NCI-H748 (cell line): ENCODE results near the gene METTL16.
"Not testable (repeated sequence)": the region's sequence is repeated elsewhere in the genome, so short reads cannot be mapped to it uniquely, and the experiment has no call there.

Experiments
- DNase-seq: peaks from one replicate; lab custom pipeline; 2025; ENCODE audit not compliant: unreplicated experiment; lab: John Stamatoyannopoulos, UW

METTL16 gene

DNA sequence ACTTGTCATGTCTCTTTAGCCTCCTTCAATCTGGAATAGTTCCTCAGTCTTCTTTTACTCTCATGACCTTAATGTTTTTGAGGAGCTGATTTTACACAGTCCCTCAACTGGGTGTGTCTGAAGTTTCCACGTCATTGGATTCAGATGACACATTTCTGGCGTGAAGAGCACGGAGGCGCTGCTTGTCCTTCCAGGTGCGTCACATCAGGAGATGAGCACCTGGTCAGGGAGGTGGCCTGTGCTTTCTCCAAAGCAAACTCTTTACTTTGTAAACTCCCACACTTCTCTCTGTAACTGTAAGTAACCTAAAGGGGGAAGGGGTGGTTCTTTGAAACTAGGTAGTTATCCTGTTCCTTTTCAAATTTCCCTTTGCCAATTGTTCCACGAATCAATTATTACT, 58.4 kb downstream of the METTL16 start:
- DNase-seq = peak; percentile 66

DNA sequence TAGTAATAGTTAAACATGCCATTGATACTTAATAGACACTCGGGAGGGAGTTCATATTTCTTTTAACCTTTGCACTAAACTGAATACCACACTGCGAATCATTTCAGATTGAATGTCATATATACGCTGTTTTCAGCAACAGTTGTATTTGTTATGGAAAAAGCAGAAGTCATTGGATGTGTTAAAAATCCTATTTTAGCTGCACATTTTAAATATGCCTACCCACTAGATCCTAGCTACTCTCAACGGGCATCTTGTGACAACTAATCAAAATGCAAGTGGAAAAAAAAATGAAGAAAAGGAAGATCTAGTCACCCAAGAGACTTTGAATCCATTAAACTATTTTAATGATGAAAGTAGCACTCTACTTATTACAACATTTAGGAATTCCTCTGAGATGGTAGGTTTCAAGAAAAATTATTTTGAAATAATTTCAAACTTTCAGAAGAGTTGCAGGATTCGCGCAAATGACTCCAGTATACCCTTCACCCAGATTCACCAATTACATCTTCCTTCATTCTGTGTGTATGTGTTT, 59.4 kb downstream of the METTL16 start:
- DNase-seq = no peak

DNA sequence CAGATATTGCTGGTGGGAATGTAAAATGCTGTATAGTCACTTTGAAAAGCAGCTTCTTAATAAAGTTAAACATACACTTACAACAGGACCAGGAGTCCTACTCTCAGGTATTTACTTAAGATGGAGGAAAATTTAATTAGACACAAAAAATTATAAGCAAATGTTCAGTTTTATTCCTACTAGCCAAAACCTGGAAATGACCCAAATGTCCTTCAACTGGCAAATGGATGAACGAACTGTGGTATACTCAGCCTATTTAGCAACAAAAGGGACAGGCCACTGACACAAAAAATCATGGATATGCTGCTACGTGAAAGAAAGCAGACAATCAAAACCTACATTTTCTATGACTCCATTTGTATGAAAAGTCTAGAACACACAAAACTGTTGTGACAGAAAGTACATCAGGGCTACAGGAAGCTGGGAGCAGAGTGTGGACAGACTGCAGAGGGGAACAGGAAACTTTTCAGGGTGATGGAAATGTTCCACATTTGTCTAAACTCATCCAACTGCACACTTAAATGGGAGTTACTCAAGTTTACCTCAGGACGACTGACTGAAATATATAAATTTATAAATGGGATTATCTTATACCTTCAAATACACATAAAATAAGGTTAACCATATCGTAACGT, 61.6 kb downstream of the METTL16 start:
- no peak for DNase-seq

DNA sequence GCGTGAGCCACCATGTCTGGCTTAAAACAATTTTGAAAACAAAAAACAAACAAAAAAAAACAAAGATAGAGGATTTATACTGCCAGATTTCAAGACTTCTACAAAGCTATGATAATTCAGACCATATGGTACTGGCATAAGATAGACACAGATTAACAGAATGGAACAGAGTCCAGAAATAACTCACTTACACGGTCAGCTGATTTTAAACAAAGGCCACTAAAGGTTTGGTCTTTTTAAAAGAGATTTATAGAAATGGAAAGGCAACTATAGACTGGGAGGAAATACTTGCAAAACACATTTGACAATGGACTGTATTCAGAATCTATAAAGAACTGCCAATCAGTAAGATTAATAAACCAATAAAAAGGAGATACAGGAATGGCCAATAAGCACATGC, 62.2 kb downstream of the METTL16 start:
- no peak for DNase-seq

DNA sequence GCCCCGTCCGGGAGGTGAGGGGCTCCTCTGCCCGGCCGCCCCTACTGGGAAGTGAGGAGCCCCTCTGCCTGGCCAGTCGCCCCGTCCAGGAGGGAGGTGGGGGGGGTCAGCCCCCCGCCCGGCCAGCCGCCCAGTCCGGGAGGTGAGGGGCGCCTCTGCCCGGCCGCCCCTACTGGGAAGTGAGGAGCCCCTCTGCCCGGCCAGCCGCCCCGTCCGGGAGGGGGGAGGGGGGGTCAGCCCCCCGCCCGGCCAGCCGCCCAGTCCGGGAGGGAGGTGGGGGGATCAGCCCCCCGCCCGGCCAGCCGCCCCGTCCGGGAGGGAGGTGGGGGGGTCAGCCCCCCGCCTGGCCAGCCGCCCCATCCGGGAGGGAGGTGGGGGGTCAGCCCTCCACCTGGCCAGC, 64.2 kb downstream of the METTL16 start:
- DNase-seq = not testable (repeated sequence)

DNA sequence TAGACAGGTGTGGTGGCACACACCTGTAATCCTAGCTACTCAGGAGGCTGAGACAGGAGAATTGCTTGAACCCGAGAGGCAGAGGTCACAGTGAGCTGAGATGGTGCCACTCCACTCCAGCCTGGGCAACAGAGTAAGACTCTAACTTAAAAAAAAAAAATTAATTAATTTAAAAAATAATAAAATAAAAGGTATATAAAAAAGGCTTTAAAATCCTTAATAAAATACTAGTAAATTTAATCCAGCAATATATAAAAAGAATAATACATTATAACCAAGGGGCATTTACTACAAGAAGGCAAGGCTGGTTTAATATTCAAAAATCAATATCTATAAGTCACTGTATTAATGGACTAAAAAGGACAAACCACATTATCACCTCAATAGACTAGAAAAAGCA, 66.0 kb downstream of the METTL16 start:
- DNase-seq = no peak

DNA sequence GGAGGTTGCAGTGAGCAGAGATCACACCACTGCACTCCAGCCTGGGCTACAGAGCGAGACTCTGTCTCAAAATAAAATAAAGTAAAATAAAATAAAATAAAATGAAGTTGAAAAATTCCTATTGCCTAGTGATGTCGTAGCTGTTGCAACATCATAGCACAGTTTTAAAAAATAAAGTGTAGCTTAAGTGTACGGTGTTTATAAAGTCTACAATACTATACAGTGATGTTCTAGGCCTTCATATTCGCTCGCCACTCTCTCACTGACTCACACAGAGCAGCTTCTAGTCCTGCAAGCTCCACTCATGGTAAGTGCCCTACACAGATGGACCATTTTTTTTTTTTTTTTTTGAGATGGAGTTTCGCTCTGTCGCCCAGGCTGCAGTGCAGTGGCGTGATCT, 67.3 kb downstream of the METTL16 start:
- DNase-seq = no peak

DNA sequence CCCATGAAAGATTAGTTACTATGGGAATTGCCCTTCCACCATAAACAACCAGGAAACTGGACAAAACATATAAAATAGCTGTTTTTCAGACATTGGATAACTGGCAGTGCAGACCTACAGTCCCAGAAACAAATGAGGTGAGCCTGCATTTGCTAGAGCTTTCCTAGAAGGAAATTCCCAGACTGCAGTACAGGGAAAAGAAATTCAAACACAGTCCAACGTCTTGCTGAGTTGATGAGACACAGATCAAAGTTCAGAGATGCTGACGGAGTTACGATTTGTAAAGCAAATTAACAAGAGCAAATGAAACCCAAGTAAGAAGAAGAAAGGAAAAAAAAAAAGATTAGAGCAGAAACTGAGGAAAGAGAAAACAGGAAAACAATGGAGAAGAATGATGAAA, 69.5 kb downstream of the METTL16 start:
- DNase-seq = no peak

DNA sequence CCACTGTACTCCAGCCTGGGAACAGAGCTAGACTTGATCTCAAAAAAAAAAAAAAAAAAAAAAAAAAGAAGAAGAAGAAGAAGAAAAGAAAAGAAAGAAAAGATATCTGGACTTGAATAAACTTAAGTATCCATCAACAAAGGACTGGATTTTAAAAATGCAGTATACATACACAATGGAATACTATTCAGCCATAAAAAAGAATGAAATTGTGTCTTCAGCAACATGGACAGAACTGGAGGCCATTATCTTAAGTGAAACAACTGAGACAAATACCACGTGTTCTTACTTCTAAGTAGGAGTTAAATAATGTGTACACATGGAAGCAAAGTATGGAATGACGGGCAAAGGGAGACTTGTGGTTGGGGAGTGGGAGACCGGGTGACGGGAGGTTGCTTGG, 70.8 kb downstream of the METTL16 start:
- no peak for DNase-seq

DNA sequence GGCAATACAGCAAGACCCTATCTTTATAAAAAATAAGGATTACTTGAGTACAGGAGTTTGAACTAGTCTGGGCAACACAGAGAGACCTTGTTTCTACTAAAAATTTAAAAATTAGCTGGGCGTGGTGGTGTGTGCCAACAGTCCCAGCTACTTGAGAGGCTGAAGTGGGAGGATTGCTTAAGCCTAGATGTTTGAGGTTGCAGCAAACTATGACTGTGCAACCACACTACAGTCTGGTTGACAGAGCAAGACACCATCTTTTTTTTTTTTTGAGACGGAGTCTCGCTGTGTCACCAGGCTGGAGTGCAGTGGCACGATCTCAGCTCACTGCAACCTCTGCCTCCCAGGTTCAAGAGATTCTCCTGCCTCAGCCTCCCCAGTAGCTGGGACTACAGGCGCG, 71.7 kb downstream of the METTL16 start:
- DNase-seq = not testable (repeated sequence)

DNA sequence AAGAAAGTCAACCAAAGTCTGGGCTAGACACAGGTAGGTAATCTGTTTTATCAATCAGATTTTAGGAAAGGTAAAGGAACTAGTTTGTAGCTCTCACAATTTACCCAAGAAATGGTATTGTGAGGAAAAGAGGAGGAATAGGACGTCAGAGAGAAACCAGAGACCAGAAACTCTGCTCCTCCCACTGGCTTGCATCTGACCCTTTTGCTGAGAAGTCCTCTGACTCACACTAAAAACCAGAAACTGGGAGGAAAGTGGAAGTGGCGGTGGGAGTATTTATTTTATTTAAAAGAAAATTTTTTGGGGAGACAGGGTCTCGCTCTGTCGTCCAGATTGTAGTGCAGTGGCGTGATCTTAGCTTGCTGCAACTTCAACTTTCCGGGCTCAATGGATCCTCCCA, 72.9 kb downstream of the METTL16 start:
- DNase-seq = no peak

DNA sequence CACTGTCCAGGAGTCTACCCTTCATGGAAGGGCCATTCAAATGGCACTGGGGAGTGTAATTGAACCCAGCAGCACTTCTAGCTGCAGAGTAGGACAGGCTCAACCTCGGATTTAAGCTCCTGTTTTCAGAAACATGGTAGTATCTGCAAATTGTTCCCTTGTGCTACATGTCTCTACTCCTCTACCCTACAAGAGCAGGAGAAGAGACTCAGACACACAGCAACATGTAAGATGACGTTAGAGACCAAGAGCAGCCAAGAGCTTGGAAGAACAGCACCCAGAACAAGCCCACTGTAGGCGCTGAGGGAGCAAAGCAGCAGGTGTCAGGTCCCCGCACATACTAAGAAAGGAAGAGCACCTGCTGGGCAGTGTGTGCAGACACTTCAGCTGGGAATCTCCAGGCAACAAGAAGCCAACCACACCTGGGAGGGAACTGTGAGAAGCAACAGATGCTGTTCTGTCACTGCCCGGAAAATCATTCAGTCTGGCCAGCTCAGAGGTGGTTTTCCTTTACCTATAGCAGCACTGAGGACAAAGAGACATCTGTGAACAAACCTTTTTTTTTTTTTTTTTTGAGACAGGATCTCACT, 75.3 kb downstream of the METTL16 start:
- peak; percentile 91 for DNase-seq

DNA sequence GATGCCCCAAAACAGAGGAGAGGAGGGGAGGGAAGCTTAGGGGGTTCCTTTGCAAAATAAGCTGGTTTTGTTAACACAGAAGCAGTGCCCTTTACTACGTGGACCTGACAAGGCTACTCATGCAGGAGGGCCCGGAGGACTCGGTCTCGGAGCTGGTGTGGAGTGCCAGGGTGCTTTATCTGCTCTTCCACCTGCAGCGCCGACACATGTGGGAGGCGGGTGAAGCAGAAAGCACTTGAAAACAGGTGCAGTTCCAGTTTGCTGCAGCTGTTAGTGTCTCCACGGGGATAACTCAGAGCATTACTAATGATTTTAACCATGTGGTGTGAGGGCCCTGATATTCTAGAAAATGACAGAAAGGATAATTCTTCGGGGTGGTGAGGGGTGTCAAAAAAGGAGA, 75.8 kb downstream of the METTL16 start:
- peak; percentile 92 for DNase-seq

DNA sequence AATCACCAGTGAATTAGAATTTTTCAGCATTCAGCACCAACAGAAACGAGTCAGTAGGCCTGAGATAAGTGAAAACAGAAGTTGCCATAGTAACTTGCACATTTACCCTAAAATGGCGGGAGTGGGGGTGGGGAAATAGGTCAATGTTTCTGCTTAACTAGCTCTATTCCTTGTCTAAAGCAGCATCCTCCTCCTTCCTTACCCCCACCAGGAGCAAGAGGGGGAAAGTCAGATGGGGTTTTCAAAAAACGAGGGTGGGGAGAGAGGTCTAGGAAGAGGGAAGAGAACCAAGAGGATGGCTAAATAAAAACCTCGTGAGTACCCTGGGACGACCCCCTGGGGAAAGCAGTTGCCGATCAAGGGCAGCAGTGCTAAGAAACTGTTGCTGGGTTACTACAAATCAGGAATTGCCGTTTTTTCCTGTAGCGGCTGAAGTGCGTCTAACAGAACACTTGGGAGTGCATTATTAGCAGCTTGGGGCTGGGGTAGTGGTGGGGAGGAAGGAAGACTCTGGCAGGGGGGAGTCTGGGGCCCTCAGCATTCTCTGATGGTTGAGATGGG, 76.4 kb downstream of the METTL16 start:
- peak; percentile 86 for DNase-seq

DNA sequence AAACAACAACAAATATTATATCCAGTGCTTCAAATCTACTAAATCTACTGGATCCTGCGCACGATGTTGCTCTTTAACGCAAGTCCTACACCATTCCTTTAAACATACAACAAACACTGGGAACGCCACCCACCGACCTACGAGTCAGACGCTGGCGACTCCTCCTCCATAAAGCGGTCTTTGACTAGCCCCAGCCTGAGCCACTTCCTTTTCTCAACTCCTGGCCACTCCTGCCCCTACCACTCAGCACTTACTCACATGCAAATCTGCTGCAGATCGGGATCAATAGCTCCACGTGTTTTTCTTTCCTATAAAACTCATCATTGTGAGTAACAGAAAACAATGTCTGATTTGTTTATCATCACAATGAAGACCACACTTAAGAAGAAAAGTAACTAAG, 78.0 kb downstream of the METTL16 start:
- DNase-seq = no peak

DNA sequence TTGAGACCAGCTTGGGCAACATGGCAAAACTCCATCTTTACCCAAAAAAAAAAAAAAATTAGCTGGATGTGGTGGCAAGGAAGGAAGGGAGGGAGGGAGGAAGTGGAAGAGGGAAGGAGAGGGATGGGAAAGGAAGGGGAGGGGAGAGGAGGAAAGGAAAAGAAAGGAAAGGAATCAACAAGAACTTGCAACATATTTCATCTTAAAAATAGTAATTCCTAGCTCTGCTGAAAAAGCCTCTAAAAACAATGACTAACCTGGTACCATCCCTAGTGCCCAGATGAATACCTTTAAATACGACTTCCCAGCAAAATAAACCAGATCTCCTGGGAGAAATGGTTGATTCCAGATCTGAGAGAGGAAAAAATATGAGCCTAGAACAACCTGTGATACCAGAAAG, 83.8 kb downstream of the METTL16 start:
- DNase-seq = no peak

DNA sequence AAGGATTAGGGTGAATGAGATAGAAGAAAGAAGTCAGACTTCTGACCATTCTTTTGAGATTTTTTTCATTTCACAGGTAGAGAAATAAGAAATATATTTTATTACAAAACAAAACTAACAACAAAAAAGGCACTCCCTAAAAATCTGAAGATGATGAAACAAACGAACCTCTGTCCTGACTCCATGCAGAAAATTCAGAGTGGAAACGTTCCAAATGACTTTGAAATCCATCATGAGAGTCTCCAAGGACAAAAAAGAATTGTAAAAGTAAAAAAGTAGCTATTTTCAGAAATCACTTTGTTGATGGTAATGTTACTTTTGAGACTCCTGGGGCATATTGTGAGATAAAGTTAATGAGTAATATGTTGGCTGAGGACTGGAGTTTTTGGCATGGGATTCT, 84.5 kb downstream of the METTL16 start:
- DNase-seq = no peak

DNA sequence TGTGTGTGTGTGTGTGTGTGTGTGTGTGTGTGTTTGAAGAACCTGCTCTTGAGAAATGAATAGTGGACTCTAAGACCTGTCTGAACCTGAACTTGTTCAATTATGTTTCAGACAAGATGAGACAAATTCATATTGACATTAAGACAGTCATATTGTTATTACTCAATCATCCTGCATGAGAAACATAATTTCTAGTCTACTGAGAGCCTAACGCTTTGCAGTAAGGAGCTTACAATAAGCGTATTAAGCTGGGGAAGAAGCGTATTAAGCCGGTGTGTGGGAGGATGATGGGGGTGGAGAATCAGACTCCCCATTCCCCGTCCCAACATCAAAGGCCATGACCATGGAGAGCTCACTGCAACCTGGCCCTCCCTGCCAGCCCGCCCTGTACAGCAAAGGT, 88.4 kb downstream of the METTL16 start:
- DNase-seq = no peak

DNA sequence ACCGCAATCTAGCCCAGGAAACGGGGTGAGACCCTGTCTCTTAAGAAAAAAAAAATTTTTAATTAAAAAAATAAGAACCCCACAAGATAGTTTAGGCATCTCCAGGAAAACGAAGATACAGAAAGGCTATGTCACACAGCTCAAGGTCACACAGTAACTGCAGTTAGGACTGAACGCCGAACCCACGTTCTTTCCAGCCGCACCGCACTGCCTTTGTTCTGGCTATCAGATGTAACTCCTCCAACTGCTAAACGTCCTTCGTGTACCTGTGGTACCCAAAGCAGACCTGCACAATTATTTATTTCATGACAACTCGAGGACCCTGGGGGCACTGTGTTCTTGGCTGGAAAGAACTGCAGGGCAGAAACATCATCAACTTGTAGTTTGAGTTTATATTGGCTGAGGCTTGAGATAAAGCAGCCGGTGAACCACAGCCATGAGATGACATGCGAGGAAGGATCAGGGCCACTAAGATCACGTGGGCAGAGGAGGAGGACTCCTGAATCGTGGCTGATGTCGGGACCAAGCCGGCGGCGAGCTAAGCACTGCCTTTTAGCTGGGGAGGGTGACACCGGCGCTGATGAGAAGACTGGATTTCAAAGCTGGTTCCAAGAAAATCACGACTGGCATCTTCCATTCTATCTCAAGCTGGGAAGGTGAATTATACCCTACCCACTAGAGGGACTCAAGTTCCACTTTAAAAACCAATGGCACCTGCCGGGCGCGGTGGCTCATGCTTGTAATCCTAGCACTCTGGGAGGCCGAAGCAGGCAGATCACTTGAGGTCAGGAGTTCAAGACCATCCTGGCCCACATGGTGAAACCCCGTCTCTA, 90.2 kb downstream of the METTL16 start:
- peak; percentile 52 for DNase-seq

DNA sequence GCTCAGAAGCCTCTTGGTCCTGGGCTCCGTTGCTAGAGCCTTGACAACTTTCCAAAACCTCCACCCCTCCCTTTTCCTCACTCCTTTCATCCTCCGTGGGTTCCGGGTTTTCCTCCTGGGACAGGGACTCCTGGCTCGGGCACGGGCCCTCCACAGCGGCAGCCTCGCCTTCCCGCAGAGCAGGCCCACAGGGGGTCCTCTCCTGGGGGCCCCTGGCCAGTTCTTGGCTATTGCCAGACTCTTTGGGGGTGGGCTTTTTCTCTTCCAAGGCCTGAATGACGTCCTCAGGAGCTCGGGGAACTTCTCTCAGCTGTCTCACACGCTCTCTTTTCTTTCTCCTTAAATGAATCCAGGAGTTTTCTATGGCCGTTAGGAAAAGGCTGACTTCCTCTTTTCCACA, 91.5 kb downstream of the METTL16 start:
- no peak for DNase-seq

DNA sequence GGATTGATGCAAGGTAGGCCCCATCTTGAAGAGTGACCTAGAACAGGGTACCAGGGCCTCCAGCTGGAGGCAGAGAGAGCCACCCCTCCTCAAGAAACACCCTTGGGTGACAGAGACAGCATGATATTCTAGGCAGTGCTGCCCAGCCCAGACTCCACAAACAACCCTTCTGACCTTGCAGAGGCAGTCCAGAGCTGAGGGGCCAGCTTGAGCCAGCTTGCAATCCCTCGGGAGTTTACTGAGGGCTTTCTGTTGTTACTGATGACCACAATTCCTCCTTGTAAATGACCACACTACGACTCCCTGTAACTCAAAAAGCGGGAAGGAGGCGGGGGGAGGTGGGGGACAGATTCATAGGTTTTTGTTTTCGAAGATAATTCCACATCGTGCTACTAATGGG, 92.2 kb downstream of the METTL16 start:
- DNase-seq = no peak

DNA sequence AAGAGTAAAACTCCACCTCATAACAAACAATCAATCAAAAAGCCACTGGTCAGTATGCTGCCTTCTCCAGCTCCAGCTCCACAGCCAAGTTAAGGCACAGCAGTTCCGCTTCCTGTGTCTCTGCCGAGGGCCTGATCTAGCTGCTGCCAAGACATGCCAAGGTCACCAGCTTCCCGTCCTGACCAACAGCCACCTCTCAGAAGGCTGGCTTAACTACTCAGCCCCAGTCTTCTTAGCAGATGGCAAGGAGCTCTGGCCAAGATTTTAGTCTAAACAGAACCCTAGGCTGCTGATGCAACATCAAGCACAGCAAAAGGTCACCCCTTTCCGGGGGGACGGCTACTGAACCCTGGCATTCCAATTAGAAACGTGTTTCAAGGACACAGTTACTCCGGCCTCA, 93.1 kb downstream of the METTL16 start:
- DNase-seq = no peak
